ENCODE measurements around the gene ADH1C.
"Not testable (repeated sequence)": the region's sequence is repeated elsewhere in the genome, so short reads cannot be mapped to it uniquely, and the experiment has no call there.

ADH1C gene

GRCh38 chr4:99352602-99353537 is at the start of gene ADH1C:
Gene ADH1C, minus strand, starts transcription at chr4:99352746. Its CDS starts 71 bp downstream, at chr4:99352675.
- no peak for DNase-seq

GRCh38 chr4:99400831-99401230 is 48.3 kb upstream of the ADH1C start:
- no peak for DNase-seq

DNA sequence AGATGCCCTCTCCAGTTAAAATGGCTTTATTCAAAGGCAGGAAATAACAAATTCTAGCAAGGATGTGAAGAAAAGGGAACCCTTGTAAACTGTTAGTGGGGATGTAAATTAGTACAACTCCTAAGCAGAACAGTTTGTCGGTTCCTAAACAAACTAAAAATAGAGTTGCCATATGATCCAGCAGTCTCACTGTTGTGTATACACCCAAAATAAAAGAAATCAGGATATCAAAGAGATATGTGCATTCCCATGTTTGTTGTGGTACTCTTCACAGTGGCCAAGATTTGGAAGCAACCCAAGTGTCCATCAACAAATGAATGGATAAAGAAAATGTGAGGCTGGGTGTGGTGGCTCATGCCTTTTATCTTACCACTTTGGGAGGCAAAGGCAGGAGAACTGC is 46.5 kb upstream of the ADH1C start:
- DNase-seq = no peak

DNA sequence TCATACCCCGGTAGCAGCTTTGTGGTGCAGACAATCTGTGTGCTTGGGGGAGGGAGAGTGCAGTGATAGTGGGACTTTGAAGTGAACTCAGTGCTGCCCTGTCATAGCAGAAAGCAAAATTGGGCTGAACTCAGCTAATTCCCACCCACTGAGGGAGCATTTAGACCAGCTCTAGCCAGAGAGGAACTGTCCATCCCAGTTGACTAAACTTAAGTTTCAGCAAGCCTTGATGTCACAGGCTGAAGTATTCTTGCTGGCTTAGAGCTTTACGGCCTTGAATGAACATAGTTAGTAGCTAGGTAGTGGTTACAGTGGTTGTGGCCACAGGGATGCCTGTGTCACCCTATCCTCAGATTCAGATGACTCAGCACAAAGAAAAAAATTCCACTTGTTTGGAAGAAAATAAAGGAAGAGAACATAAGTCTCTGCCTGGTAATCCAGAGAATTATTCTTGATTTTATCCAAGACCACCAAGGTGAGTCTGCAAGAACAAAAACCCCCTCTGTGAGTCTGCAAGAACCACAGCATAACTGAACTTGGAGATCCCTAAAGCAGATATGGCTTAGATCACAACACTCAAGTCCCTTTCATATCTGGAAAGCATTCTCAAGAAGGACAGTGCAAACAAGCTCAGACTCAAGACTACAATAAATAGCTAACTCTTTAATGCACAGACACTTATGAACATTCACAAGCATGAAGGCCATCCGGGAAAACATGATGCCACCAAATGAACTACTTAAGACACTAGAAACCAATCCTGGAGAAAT is 43.2 kb upstream of the ADH1C start:
- no peak for DNase-seq

- no peak for DNase-seq
These were observed 42.4 kb upstream of the ADH1C start for GRCh38 chr4:99394896-99395295.

- DNase-seq = no peak
These were observed 37.5 kb upstream of the ADH1C start for GRCh38 chr4:99390055-99390454.

- DNase-seq = no peak
These were observed 37.1 kb upstream of the ADH1C start for GRCh38 chr4:99389606-99390005.

GRCh38 chr4:99383833-99384392 is 31.4 kb upstream of the ADH1C start:
- DNase-seq = no peak

GRCh38 chr4:99383399-99383798 is 30.9 kb upstream of the ADH1C start:
- no peak for DNase-seq

DNA sequence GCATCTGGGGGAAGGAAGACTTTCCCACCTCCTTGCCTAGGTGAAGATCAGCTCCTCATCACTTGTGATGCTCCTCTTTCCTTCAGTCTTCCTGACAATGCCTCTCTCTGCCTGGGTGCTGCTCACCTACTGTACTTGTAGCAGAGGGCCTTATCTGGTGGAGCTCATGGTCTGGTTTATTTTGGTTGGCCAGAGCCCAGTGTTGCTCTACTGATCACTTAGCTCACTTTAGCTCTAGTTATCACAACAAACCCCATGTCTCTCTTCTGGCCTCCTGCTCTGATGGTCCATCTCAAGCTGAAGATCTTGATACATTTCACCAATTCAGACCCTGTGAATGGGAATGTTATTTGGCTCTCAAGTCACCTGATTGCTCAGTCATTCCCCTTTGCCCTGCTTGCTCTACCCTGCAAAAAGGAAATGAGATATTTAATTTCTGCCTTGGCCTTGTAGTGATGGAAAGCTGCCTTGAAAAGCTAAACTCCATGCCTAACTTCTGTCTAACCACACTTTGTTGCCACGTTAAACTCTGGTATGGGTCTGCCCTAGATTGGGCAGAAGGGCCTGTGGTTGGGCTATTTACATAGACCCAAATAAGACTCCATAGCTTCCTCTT is 30.3 kb upstream of the ADH1C start:
- no peak for DNase-seq

- DNase-seq = no peak
These were observed 29.1 kb upstream of the ADH1C start for GRCh38 chr4:99381588-99382175.

GRCh38 chr4:99379571-99379970 is 27.0 kb upstream of the ADH1C start:
- DNase-seq = no peak

DNA sequence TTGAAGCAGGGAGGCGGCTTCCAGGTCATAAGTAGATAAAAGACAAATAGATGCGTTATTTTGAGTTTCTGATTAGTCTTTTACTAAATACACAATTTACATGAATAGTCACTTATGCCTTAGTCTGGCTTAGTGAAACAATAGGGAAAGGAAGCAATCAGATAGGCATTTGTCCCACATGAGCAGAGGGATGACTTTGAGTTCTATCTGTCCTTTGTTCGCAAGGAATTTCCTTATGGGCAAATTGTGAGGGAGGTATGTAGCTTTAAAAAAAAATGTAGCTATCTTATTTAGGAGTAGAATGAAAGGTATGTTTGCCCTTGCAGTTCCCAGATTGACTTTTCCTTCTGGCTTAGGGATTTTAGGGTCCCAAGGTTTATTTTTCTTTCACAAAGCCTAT is 26.3 kb upstream of the ADH1C start:
- no peak for DNase-seq

DNA sequence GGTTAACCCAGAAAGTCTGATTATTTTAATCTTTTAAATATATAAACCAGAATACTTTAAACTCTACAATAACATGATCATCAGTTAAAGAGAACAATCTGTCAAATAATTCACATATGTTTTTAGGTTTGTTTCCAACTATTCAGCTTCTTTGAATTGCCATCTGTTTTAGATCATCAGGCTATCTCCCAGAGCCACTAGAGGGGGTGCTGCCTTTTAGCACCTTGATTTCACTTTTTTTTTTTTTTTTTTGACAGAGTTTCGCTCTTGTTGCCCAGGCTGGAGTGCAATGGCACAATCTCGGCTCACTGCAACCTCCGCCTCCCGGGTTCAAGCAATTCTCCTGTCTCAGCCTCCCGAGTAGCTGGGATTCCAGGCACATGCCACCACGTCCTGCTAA is 24.8 kb upstream of the ADH1C start:
- DNase-seq = not testable (repeated sequence)

DNA sequence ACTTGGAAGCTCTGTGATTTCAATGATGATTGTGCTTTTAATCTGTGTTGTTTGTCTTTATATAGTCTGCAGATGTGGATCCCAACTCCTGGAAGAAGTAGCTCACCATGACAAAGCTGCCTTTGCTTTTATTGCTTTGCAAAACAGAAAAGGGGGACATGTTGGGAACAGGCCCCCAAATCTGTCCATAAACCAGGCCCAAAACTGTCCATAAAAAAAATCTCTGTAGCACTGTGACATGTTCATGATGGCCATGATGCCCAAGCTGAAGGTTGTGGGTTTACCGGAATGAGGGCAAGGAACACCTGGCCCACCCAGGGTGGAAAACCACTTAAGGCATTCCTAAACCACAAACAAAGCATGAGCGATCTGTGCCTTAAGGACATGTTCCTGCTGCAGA is 19.9 kb upstream of the ADH1C start:
- not testable (repeated sequence) for DNase-seq

- DNase-seq = not testable (repeated sequence)
These were observed 15.3 kb upstream of the ADH1C start for GRCh38 chr4:99367817-99368216.

DNA sequence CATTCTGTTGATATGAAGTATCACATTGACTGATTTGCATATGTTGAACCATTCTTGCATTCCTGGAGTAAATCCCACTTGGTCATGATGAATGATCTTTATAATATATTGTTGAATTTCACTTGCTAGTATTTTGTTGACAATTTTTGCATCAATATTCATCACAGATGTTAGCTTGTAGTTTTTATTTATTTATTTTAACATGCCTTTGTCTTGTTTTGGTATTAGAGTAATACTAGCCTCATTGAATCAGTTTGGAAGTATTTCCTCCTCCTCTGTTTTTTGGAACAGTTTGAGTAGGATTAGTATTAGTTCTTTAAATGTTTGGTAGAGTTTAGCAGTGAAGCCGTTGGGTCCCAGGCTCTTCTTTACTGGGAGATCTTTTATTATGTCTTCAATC is 13.9 kb upstream of the ADH1C start:
- no peak for DNase-seq

GRCh38 chr4:99362768-99363167 is 10.2 kb upstream of the ADH1C start:
- DNase-seq = no peak

- no peak for DNase-seq
These were observed 9.3 kb upstream of the ADH1C start for GRCh38 chr4:99361899-99362275.

GRCh38 chr4:99361268-99361898 is 8.8 kb upstream of the ADH1C start:
- no peak for DNase-seq

- no peak for DNase-seq
These were observed 7.1 kb upstream of the ADH1C start for GRCh38 chr4:99359480-99360204.

- no peak for DNase-seq
These were observed 5.4 kb upstream of the ADH1C start for GRCh38 chr4:99357948-99358347.

Measured in midbrain (tissue), 1 donor.